Hepatocyte (in vitro differentiated cells): ENCODE data around the gene HMX3. TPM values are rescaled to one million over a fixed set of nuclear protein-coding genes. Genes with fewer than 3 reads are reported as not detected.
A peak's percentile ranks its signal among the peaks of the same experiment; 100 is the strongest.

Experiments used
- DNase-seq: peaks from one replicate; pipeline ENCODE4 v3.0.0-alpha.2; 2016; ENCODE audit warnings: low spot score
- H2AFZ ChIP-seq: fragments of 200-600 bp; sonication (generic); 2 replicates; pipeline ENCODE4 v1.6.0; 2016; ENCODE audit warnings: antibody characterized with exemption, mild to moderate bottlenecking
- H3K27ac ChIP-seq: fragments of 200-600 bp; sonication (generic); 2 replicates; pipeline ENCODE4 v1.5.1; 2016; ENCODE audit warnings: mild to moderate bottlenecking
- H3K27me3 ChIP-seq: fragments of 200-600 bp; sonication (generic); 2 replicates; pipeline ENCODE4 v1.6.1; 2016
- H3K36me3 ChIP-seq: fragments of 200-600 bp; sonication (generic); replicated peaks from 2 replicates; pipeline ENCODE4 v1.5.1; 2016; ENCODE audit warnings: low read depth; ENCODE audit not compliant: insufficient read depth
- H3K4me1 ChIP-seq: fragments of 200-600 bp; sonication (generic); 2 replicates; pipeline ENCODE4 v1.5.1; 2016; ENCODE audit warnings: mild to moderate bottlenecking, moderate library complexity; ENCODE audit not compliant: insufficient read depth
- H3K4me2 ChIP-seq: fragments of 200-600 bp; sonication (generic); 2 replicates; pipeline ENCODE4 v1.6.0; 2016
- H3K4me3 ChIP-seq: fragments of 200-600 bp; sonication (generic); 2 replicates; pipeline ENCODE4 v1.5.1; 2016; ENCODE audit warnings: mild to moderate bottlenecking
- H3K79me2 ChIP-seq: fragments of 200-600 bp; sonication (generic); 2 replicates; pipeline ENCODE4 v1.6.0; 2017; ENCODE audit warnings: mild to moderate bottlenecking
- H3K9me2 ChIP-seq: fragments of 200-600 bp; sonication (generic); replicated peaks from 2 replicates; pipeline ENCODE4 v1.6.0; 2017; ENCODE audit warnings: mild to moderate bottlenecking; ENCODE audit not compliant: insufficient read depth
- H3K9me3 ChIP-seq: fragments of 200-600 bp; sonication (generic); 2 replicates; pipeline ENCODE4 v1.5.1; 2016; ENCODE audit warnings: low read depth, mild to moderate bottlenecking
- H4K20me1 ChIP-seq: fragments of 200-600 bp; sonication (generic); 2 replicates; pipeline ENCODE4 v1.6.0; 2016; ENCODE audit warnings: mild to moderate bottlenecking; ENCODE audit not compliant: insufficient read depth, poor library complexity, severe bottlenecking
- CTCF ChIP-seq: fragments of 200-600 bp; sonication (generic); IDR thresholded peaks from 2 replicates; pipeline ENCODE4 v1.5.1; 2016; ENCODE audit warnings: antibody characterized with exemption, mild to moderate bottlenecking; ENCODE audit not compliant: poor library complexity
- EZH2 ChIP-seq: fragments of 200-600 bp; sonication (generic); IDR thresholded peaks from 2 replicates; pipeline ENCODE4 v1.6.1; 2016; ENCODE audit warnings: antibody characterized with exemption, mild to moderate bottlenecking, borderline replicate concordance
- EZH2phosphoT487 ChIP-seq: fragments of 200-600 bp; sonication (generic); IDR thresholded peaks from one replicate; pipeline ENCODE4 v1.6.1; 2018; ENCODE audit warnings: antibody characterized with exemption, mild to moderate bottlenecking, low read depth, moderate library complexity; ENCODE audit not compliant: unreplicated experiment, severe bottlenecking
- WGBS: methylation state at CpG from one replicate; pipeline ENCODE4 v1.1.6; 2016; ENCODE audit warnings: low lambda C conversion rate; ENCODE audit errors: missing lambda C conversion rate; 5-methylcytosine and 5-hydroxymethylcytosine counted together
- polyA plus RNA-seq: library from polyadenylated mRNA; unstranded; fragments of >200 nt; fragmentation: Nextera tagmentation; extraction: Ambion mirVana; gene quantifications from 2 replicates; pipeline ENCODE4 v1.2.1, GENCODE V29; 2016
- total RNA-seq: library from RNA; depleted of rRNA; stranded (reverse); fragments of >200 nt; gene quantifications from 2 replicates; pipeline ENCODE4 v1.2.3, GENCODE V29; 2014

Gene HMX3
- total RNA-seq (not detected in 2 replicates), polyA plus RNA-seq (not detected in 2 replicates)

GRCh38 chr10:123135415-123136141 lies at the start of gene HMX3:
Gene HMX3, plus strand, starts transcription at chr10:123135970. Its CDS starts 81 bp downstream, at chr10:123136051.
- TF ChIP-seq CTCF, result no peak
- no peak for TF ChIP-seq EZH2phosphoT487
- peak; percentile 76 for TF ChIP-seq EZH2
- no peak within 1 kb of the TSS for H3K4me3 ChIP-seq
- H3K4me2 ChIP-seq, result peak within 1 kb of the TSS; percentile 82
- no peak within 1 kb of the TSS for H3K27ac ChIP-seq
- H3K79me2 ChIP-seq, result no peaks in the 10 kb centered on the region
- WGBS, result 0% methylated on average over 40 of the region's 76 CpGs
- no peaks in the 10 kb centered on the region for H3K9me2 ChIP-seq
- peaks cover 95% of the 10 kb centered on the region for H3K27me3 ChIP-seq
- no peaks in the 10 kb centered on the region for H3K36me3 ChIP-seq
- peaks cover 16% of the 10 kb centered on the region for H3K4me1 ChIP-seq
- no peaks in the 10 kb centered on the region for H4K20me1 ChIP-seq
- no peak for DNase-seq
- peak within 1 kb of the TSS; percentile 81 for H2AFZ ChIP-seq
- H3K9me3 ChIP-seq, result no peaks in the 10 kb centered on the region

GRCh38 chr10:123086281-123086680 lies 49.5 kb upstream of the HMX3 start:
- no peaks in the 10 kb centered on the region for H4K20me1 ChIP-seq
- no peak for DNase-seq
- WGBS, result 93% methylated on average over 7 of the region's 7 CpGs
- H3K27ac ChIP-seq, result no peak overlapping the region
- no peaks in the 10 kb centered on the region for H3K9me3 ChIP-seq
- H3K4me1 ChIP-seq, result no peaks in the 10 kb centered on the region
- peaks cover 5% of the 10 kb centered on the region for H3K27me3 ChIP-seq
- no peaks in the 10 kb centered on the region for H3K36me3 ChIP-seq
- H2AFZ ChIP-seq, result no peak overlapping the region
- H3K4me3 ChIP-seq, result no peak overlapping the region
- no peaks in the 10 kb centered on the region for H3K9me2 ChIP-seq
- H3K79me2 ChIP-seq, result no peaks in the 10 kb centered on the region
- TF ChIP-seq EZH2 (no peak), CTCF (no peak), EZH2phosphoT487 (no peak)
- H3K4me2 ChIP-seq, result no peak overlapping the region

- Histone ChIP-seq H3K9me2 (no peaks in the 10 kb centered on the region), H4K20me1 (no peaks in the 10 kb centered on the region), H3K4me2 (no peak overlapping the region), H2AFZ (no peak overlapping the region), H3K9me3 (no peaks in the 10 kb centered on the region), H3K27me3 (peaks cover 5% of the 10 kb centered on the region), H3K4me1 (no peaks in the 10 kb centered on the region), H3K4me3 (no peak overlapping the region), H3K27ac (no peak overlapping the region), H3K36me3 (no peaks in the 10 kb centered on the region), H3K79me2 (no peaks in the 10 kb centered on the region)
- TF ChIP-seq EZH2 (no peak), EZH2phosphoT487 (no peak), CTCF (no peak)
- WGBS, result 93% methylated on average over 4 of the region's 4 CpGs
- DNase-seq, result no peak
Observed at GRCh38 chr10:123087348-123087747, 48.4 kb upstream of the HMX3 start.
